Astrocyte (in vitro differentiated cells and primary cell): ENCODE measurements around the gene EIF4E1B.

ENCODE experiments used
- CTCF ChIP-seq: IDR thresholded peaks from 2 replicates; pipeline ENCODE4 v1.5.1; 2011; ENCODE audit warnings: low read depth, mild to moderate bottlenecking, inconsistent platforms, low read length, moderate library complexity; ENCODE audit not compliant: insufficient read depth
- EZH2 ChIP-seq: IDR thresholded peaks from 2 replicates; pipeline ENCODE4 v1.6.1; 2012; ENCODE audit warnings: mild to moderate bottlenecking, low read length, inconsistent platforms; ENCODE audit not compliant: insufficient read depth

- TF ChIP-seq CTCF, result no peak
- no peak for TF ChIP-seq EZH2
Measured at GRCh38 chr5:176628406-176629228, 1.9 kb upstream of the EIF4E1B start.
